ENCODE data around the gene DLST.

The DLST gene

GRCh38 chr14:74879427-74880182 lies 2.1 kb upstream of the DLST start:
- DNase-seq (ENCODE audit: low read depth), result no peak
- H3K4me3 ChIP-seq (replicated peaks; ENCODE audit: low read depth, low read length), result no peak overlapping the region
- no peak for TF ChIP-seq CTCF (IDR thresholded peaks at IDR 0.05; ENCODE audit: low read length, missing control alignments)

DNA sequence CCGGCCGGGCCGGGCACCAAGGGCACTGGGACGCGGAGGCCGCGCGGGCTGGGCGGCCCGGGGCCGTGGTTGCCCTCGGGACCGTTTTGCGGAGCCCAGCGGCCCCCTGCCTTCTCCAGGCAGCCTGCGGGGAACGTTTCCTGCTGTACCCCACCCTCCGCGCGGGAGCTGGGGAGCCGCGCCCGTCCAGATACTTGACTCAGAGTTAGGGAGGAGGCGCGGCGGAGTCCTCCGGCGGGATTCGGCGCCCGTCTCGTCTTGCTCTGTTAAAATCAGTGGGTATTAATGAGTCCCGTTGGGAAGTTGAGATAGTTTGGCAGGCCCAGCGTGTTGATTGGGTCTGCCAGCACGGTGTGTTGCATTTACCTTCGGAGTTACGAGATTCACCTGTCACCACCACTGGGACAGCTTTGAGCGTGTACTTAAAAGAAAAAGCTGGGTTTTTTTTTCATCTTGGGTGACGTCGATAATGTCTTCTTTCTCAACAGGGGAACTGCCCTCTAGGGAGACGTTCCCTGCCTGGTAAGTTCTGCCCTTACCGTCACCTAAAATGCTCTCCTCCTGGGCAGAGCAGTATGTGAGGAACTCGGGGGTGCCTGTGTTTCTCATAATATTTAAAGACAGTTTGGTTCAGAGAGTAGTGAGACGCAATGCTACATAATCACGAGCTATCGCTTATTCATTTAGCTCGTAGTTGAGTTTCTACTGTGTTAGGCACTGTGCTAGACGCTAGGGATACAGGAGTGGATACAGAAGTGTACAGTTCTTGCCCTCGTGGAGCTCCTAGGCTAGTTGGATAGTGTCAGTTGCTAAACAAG lies 596 bp downstream of the DLST start:
- peak; percentile 61 for DNase-seq (ENCODE audit: low read depth)
- H3K4me3 ChIP-seq (replicated peaks; ENCODE audit: low read depth, low read length), result peak overlapping the region; percentile 78
- TF ChIP-seq CTCF (IDR thresholded peaks at IDR 0.05; ENCODE audit: low read length, missing control alignments), result no peak

DNA sequence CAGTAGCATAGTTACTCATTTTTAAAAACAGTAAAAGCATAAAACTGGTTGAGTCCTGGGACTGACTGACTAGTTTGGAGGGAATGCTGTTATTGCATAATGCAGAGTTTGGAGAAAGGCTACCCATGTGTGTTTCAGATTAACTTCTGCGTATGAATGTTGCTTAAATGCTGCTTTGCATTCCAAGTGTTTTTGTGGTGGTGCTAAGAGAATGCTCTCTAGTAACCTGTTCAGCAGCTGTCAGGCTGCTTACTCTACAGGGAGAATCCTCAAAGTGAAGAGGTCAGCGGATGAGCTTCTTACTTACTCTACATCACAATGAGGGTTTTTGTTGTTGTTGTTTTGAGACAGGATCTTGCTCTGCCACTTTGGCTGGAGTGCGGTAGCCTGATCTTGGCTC lies 4.3 kb downstream of the DLST start:
- H3K4me3 ChIP-seq (replicated peaks; ENCODE audit: low read depth, low read length), result no peak overlapping the region
- no peak for TF ChIP-seq CTCF (IDR thresholded peaks at IDR 0.05; ENCODE audit: low read length, missing control alignments)
- peak; percentile 93 for DNase-seq (ENCODE audit: low read depth)

DNA sequence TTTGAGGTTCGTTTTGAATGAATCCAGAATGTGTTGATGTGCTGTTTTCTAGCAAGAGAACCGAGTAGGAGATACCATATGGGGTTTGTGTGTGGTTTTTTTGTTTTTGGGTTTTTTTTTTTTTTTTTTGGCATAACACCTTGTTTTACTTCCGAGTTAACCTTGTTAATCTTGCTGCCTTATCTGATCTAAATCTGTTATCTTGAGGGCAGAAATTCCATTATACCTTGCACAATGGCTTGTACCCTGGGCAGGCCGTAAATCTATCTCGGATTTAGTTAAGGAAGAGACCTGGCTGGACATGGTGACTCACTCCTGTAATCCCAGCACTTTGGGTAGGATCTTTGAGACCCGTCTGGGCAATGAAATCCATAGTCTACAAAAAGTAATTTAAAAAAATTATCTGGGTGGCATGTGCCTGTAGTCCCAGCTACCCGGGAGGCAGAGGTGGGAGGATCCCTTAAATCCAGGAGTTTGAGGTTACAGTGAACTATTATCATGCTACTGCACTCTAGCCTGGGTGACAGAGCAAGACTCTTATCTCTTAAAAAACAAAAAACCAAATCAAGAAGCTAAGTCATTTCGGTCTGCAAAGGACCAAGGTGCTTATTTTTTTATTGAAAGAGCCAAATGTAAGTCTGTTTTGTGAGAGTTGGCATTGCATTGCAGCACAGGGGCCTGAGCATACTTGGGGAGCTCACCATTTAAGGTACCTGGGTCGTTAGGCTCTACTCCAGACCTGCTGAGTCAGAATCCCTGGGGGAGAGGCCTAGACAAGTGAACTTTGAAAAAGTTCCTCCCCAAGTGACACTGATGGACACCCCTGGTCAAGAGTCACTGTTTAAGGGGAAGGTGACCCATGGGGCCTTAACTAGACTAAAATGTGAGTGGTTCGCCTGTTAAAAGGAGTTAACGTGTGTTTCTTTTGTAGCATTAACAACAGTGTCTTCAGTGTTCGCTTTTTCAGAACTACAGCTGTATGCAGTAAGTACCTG lies 6.7 kb downstream of the DLST start:
- H3K4me3 ChIP-seq (replicated peaks; ENCODE audit: low read depth, low read length), result no peak overlapping the region
- TF ChIP-seq CTCF (IDR thresholded peaks at IDR 0.05; ENCODE audit: low read length, missing control alignments), result no peak
- DNase-seq (ENCODE audit: low read depth), result no peak

GRCh38 chr14:74890262-74890661 lies 8.5 kb downstream of the DLST start:
- H3K4me3 ChIP-seq (replicated peaks; ENCODE audit: low read depth, low read length), result no peak overlapping the region
- TF ChIP-seq CTCF (IDR thresholded peaks at IDR 0.05; ENCODE audit: low read length, missing control alignments), result no peak
- DNase-seq (ENCODE audit: low read depth), result no peak

DNA sequence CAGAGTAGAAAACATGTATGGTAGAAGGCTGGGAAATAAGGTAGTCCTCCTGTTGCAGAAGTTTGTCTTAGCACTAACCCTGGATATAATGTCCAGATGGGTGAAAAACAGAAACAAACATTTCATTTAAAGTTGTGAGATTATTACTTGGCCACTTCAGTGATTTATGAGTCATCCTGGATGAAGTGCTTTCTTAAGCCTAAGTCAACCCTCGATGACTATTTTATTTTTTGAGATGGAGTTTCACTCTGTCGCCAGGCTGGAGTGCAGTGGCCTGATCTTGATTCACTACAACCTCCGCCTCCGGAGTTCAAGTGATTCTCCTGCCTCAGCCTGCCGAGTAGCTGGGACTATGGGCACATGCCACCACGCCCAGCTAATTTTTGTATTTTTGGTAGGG lies 10.2 kb downstream of the DLST start:
- TF ChIP-seq CTCF (IDR thresholded peaks at IDR 0.05; ENCODE audit: low read length, missing control alignments), result no peak
- no peak for DNase-seq (ENCODE audit: low read depth)
- H3K4me3 ChIP-seq (replicated peaks; ENCODE audit: low read depth, low read length), result no peak overlapping the region

Measured in fibroblast of pulmonary artery (primary cell).